Bronchial epithelial cell (primary cell): Measurements from ENCODE around the gene PAX5. TPM values are rescaled to one million over a fixed set of nuclear protein-coding genes. Genes with fewer than 3 reads are reported as not detected.

Experiments used
- DNase-seq: peaks from one replicate; pipeline ENCODE4 v3.0.0-alpha.2; 2010; ENCODE audit warnings: low read depth
- FAIRE-seq: peaks from 2 replicates; lab custom pipeline; 2011; peaks lifted over from hg19 to GRCh38; lab: Jason Lieb, UNC
- H3K27me3 ChIP-seq: 2 replicates; pipeline ENCODE4 v1.5.1; 2011; ENCODE audit warnings: low read length; ENCODE audit not compliant: control insufficient read depth, insufficient read depth
- H3K36me3 ChIP-seq: 2 replicates; pipeline ENCODE4 v1.5.1; 2011; ENCODE audit warnings: low read length; ENCODE audit not compliant: control insufficient read depth, insufficient read depth
- H3K4me3 ChIP-seq: 2 replicates; pipeline ENCODE4 v1.5.1; 2011; ENCODE audit warnings: mild to moderate bottlenecking, low read depth, low read length, control low read depth
- total RNA-seq: library from RNA; depleted of rRNA; stranded (reverse); fragments of >200 nt; gene quantifications from 2 replicates; pipeline ENCODE4 v1.2.1, GENCODE V29; 2014
- TF ChIP-seq, protein P1 (sequence below): IDR thresholded peaks from 2 replicates; pipeline ENCODE4 v1.5.1; 2011; ENCODE audit warnings: mild to moderate bottlenecking, moderate library complexity, low read length, control low read depth, inconsistent platforms; ENCODE audit not compliant: insufficient read depth, severe bottlenecking

Gene PAX5
- total RNA-seq, 1 donor from 2014 or later, result not detected

DNA sequence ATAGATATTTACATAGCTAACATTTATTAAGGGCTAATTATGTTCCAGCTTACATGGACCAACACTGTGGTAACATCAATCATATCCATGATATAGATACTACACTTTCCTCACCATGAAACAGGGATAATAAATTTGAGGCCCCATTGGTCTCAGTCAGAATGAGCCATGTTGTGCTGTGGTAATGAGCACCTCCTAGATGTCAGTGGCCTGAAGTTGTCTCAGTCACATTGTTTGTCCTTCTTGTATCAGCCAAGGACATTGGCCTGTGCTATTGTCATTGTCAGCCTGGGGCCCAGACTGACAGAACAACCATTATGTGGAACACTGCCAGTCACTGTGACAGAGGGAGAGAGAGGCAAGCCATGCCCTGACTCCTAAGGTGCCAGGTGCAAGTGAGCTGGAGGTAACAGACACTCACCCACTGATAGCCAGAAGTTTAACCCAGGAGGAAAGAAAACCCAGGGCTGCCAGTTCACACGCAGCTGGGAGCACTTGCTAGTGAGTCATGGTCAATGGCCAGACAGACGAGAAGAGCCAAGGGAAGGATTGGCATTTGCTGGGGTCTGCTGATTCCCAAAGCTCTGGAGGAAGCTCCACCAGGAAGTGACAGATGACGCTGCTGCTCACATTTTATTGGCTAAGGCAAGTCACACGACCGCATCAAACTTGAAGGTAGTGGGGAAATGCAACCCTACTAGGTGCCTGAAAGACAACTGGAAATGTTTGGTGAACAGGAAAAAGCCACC lies 237.2 kb downstream of the PAX5 start:
- no peak for DNase-seq
- TF ChIP-seq, protein P1, sequence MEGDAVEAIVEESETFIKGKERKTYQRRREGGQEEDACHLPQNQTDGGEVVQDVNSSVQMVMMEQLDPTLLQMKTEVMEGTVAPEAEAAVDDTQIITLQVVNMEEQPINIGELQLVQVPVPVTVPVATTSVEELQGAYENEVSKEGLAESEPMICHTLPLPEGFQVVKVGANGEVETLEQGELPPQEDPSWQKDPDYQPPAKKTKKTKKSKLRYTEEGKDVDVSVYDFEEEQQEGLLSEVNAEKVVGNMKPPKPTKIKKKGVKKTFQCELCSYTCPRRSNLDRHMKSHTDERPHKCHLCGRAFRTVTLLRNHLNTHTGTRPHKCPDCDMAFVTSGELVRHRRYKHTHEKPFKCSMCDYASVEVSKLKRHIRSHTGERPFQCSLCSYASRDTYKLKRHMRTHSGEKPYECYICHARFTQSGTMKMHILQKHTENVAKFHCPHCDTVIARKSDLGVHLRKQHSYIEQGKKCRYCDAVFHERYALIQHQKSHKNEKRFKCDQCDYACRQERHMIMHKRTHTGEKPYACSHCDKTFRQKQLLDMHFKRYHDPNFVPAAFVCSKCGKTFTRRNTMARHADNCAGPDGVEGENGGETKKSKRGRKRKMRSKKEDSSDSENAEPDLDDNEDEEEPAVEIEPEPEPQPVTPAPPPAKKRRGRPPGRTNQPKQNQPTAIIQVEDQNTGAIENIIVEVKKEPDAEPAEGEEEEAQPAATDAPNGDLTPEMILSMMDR, result no peak
- no peak overlapping the region for H3K4me3 ChIP-seq
- no peaks in the 10 kb centered on the region for H3K36me3 ChIP-seq
- H3K27me3 ChIP-seq, result no peaks in the 10 kb centered on the region
- FAIRE-seq, result no peak

DNA sequence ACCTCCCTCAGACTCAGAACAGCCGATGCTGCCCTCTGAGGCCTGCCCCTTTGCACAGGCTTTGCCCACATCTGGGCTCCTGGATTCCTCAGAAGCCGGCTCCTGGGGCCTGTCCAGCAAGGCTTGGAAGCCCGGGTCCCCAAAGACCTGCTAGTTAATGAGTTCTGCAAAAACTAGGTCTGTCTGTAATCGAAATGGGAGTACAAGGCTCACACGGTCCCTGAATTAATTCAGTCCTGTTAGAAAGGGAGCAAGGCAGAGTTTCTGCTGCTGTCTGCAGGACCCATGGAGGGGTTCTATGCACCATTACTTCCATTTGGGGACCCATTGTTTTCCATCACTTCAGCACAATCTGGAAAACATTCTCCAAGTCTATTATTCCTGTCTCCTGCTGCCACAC lies 239.6 kb downstream of the PAX5 start:
- no peaks in the 10 kb centered on the region for H3K36me3 ChIP-seq
- DNase-seq, result no peak
- TF ChIP-seq, protein P1, result no peak
- no peaks in the 10 kb centered on the region for H3K27me3 ChIP-seq
- H3K4me3 ChIP-seq, result no peak overlapping the region
- no peak for FAIRE-seq

DNA sequence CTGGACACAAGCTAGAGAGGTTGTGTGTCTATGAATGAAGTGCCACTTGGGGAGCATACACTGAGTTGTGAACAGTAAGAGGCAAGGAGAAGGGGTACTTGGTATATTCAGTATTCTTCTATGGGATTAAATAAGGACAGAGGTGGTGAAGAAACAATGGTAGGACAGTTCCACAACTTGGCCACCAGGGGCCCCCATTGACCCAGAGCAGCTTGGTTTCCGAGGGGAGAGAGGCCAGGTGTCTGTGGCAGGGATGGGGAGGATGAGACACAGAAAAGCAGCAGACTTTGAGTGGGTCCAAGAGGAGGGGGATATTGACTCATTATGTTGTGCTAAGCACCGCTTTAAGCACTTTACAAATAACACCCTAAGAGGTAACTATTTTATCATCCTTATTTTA lies 240.8 kb downstream of the PAX5 start:
- no peak for DNase-seq
- Histone ChIP-seq H3K4me3 (no peak overlapping the region), H3K27me3 (no peaks in the 10 kb centered on the region), H3K36me3 (no peaks in the 10 kb centered on the region)
- FAIRE-seq, result no peak
- TF ChIP-seq, protein P1, result peak; percentile 12

DNA sequence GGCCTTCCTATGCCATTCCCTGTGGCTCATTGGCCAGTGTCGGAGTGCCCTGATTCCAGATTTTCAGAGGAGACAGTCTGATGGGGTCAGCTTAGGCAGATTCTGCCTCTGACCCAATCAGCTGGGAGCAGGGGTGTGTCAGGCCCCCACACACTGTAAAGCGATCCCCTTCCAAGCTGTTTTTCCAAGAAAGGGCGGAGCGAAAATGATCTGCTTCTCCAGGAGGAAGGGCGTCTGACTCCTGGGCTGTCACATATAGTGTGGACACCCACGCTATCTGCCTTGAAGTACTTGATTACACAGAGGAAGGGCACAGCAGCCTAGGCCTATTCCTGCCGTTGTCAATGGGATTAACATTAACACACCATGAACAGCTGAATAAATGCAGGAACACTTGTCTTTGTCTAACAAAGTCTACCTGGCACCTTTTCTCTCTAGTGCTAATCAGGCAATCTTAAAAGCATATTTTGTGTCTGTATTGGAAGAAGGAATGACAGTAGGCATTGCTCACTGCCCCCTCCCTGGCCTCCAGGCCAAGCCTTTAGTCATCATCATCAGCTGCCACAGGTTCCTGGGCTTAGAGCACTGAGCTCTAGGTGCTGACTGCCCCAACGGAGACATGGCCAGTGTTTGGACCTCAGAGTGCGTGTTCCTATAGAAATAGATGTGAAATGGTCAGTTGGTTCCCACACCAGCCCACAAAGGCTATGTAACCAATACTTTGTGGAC lies 242.7 kb downstream of the PAX5 start:
- peak; percentile 31 for DNase-seq
- no peak overlapping the region for H3K4me3 ChIP-seq
- H3K27me3 ChIP-seq, result no peaks in the 10 kb centered on the region
- H3K36me3 ChIP-seq, result no peaks in the 10 kb centered on the region
- peak; percentile 43 for FAIRE-seq
- TF ChIP-seq, protein P1, result no peak

DNA sequence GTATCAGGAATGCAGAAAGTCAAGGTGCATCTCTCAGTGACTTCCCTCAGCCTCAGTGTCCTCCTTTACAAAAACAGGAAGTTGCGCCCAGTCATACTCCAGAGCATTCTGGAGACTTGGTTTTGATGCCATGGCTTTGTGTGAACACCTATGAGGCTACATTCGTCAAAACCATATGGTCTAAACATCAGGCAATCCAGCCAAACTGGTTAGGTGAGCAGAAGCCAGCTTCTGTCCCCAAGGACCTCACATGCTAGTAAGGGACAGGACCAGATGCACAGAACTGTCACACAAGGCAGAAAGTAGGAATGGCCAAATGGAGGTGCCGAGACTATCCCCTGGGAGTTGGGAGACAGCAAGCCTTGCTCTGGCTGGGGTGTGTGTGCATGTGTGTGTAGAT lies 244.2 kb downstream of the PAX5 start:
- peaks cover under 1% of the 10 kb centered on the region for H3K27me3 ChIP-seq
- TF ChIP-seq, protein P1, result no peak
- H3K36me3 ChIP-seq, result no peaks in the 10 kb centered on the region
- no peak overlapping the region for H3K4me3 ChIP-seq
- no peak for DNase-seq
- no peak for FAIRE-seq
